GM12878 (cell line): Measurements from ENCODE around the gene NASP. TPM values are rescaled to one million over a fixed set of nuclear protein-coding genes. Genes with fewer than 3 reads are reported as not detected.

ENCODE experiments used
- ATAC-seq: fragments of 200-7000 bp; cut with Tn5 transposase; 3 replicates; pipeline ENCODE4 v1.9.1; 2020; ENCODE audit warnings: mild to moderate bottlenecking, moderate library complexity
- BruUV-seq: library from RNA; stranded (reverse); fragments of 400-500 nt; replicated peaks from 2 replicates; lab custom pipeline; 2021; lab: Mats Ljungman, UMichigan
- CTCF ChIA-PET: fragments of 300-600 bp; sonication (Branson Sonifier 250); formaldehyde crosslinking; extraction: SDS; loops from one replicate; lab custom pipeline; 2021; ENCODE audit warnings: inconsistent platforms; lab: Yijun Ruan, JAX
- POLR2A ChIA-PET: fragments of 350-600 bp; formaldehyde crosslinking; extraction: SDS; loops from one replicate; lab custom pipeline; 2021; ENCODE audit warnings: inconsistent platforms; lab: Charles Lee
- RAD21 ChIA-PET: fragments of 300-600 bp; sonication (Branson Sonifier 250); formaldehyde crosslinking; loops from one replicate; lab custom pipeline; 2023; ENCODE audit warnings: antibody characterized with exemption; ENCODE audit not compliant: unreplicated experiment; lab: Charles Lee
- SMC1A ChIA-PET: fragments of 300-600 bp; sonication (Branson Sonifier 250); formaldehyde crosslinking; loops from one replicate; lab custom pipeline; 2023; ENCODE audit not compliant: unreplicated experiment, uncharacterized antibody; lab: Charles Lee
- DNase-seq: peaks from one replicate; pipeline ENCODE4 v3.0.0-alpha.2; 2011; ENCODE audit warnings: low read depth, low spot score
- FAIRE-seq: peaks from 3 replicates; lab custom pipeline; 2011; peaks lifted over from hg19 to GRCh38; lab: Jason Lieb, UNC
- H2AFZ ChIP-seq: 2 replicates; pipeline ENCODE4 v1.6.0; 2011; ENCODE audit warnings: low read depth, low read length, control low read depth; ENCODE audit not compliant: control insufficient read depth
- H3K27ac ChIP-seq: 2 replicates; pipeline ENCODE4 v1.5.1; 2011; ENCODE audit warnings: control low read depth; ENCODE audit not compliant: control insufficient read depth, insufficient read depth
- H3K27me3 ChIP-seq, 2 experiments: replicated peaks in 1 of 2; 2 replicates each; pipeline versions ENCODE4 v1.6.0 to v1.6.1; 2011; ENCODE audit warnings: low read length in 1 of 2; ENCODE audit not compliant: control insufficient read depth in 2 of 2, insufficient read depth in 2 of 2
- H3K36me3 ChIP-seq, 2 experiments: 2 replicates each; pipeline ENCODE4 v1.5.1; 2011; ENCODE audit warnings: low read length in 1 of 2; ENCODE audit not compliant: control insufficient read depth in 2 of 2, insufficient read depth in 2 of 2
- H3K4me1 ChIP-seq: 2 replicates; pipeline ENCODE4 v1.6.1; 2011; ENCODE audit warnings: mild to moderate bottlenecking, low read length, moderate library complexity, mixed read lengths; ENCODE audit not compliant: control insufficient read depth, insufficient read depth
- H3K4me2 ChIP-seq: 2 replicates; pipeline ENCODE4 v1.6.0; 2011; ENCODE audit warnings: control low read depth; ENCODE audit not compliant: control insufficient read depth, insufficient read depth
- H3K4me3 ChIP-seq: fragments of 200-600 bp; sonication (generic); 2 replicates; pipeline ENCODE4 v1.5.1; 2016
- H3K79me2 ChIP-seq: 2 replicates; pipeline ENCODE4 v1.6.0; 2011; ENCODE audit warnings: low read length; ENCODE audit not compliant: control insufficient read depth, insufficient read depth
- H3K9ac ChIP-seq: 2 replicates; pipeline ENCODE4 v1.8.0; 2011; ENCODE audit warnings: low read length, control low read depth, mixed read lengths; ENCODE audit not compliant: control insufficient read depth, insufficient read depth
- H3K9me3 ChIP-seq: replicated peaks from 3 replicates; pipeline ENCODE4 v1.5.1; 2011; ENCODE audit warnings: mild to moderate bottlenecking, low read length; ENCODE audit not compliant: control insufficient read depth, insufficient read depth
- H4K20me1 ChIP-seq: 2 replicates; pipeline ENCODE4 v1.6.0; 2011; ENCODE audit not compliant: control insufficient read depth, insufficient read depth
- MTA2 ChIP-seq: fragments of 450-650 bp; IDR thresholded peaks from 2 replicates; pipeline ENCODE4 v1.6.1; 2016; ENCODE audit warnings: low read depth, mild to moderate bottlenecking, moderate library complexity
- MYB ChIP-seq: fragments of 150-350 bp; IDR thresholded peaks from 2 replicates; pipeline ENCODE4 v1.6.1; 2014; ENCODE audit warnings: mild to moderate bottlenecking, low read depth, low read length, borderline replicate concordance
- SIN3A ChIP-seq: IDR thresholded peaks from 2 replicates; pipeline ENCODE4 v1.6.1; 2012; ENCODE audit warnings: low read depth, low read length, improper control_type of control experiment
- WGBS: methylation state at CpG from one replicate; pipeline ENCODE4 v1.1.6; 2016; ENCODE audit warnings: low lambda C conversion rate; ENCODE audit not compliant: insufficient replicate concordance, insufficient coverage; ENCODE audit errors: missing lambda C conversion rate; 5-methylcytosine and 5-hydroxymethylcytosine counted together
- in situ Hi-C: fragments of 300-500 bp; cut with MboI; formaldehyde crosslinking; loops from 9 replicates; pipeline ENCODE4 v1.14.3; 2018; ENCODE audit warnings: mixed read lengths
- intact Hi-C: fragments of 100-400 bp; cut with micrococcal nuclease; formaldehyde crosslinking; loops from one replicate; pipeline ENCODE4 v1.14.2; 2022; ENCODE audit not compliant: unreplicated experiment
- polyA plus RNA-seq, 11 experiments: library from polyadenylated mRNA; depleted of rRNA in 4 of 11; unstranded in 6 of 11; stranded (reverse) in 5 of 11; fragments of >200 nt; fragmentation: Nextera tagmentation in 4 of 11; fragmentation: Illumina TruSeq in 1 of 11; extraction: Ambion mirVana in 4 of 11; extraction: Trizol in 1 of 11; gene quantifications; 1 replicate in 1 of 11; 2 replicates in 10 of 11; pipeline versions ENCODE4 v1.2.1 to v1.2.3, GENCODE V29; 2011 to 2016; ENCODE audit warnings: inconsistent platforms in 2 of 11, missing spikeins in 2 of 11, low read depth in 1 of 11
- total RNA-seq, 4 experiments: library from RNA; depleted of rRNA in 3 of 4; stranded (reverse); fragments of >200 nt in 3 of 4; fragmentation: Illumina TruSeq in 1 of 4; extraction: Trizol in 1 of 4; gene quantifications; 2 replicates each; pipeline versions ENCODE4 v1.2.1 to v1.2.3, GENCODE V29; 2013 to 2021
- TF ChIP-seq, protein P1 (sequence below): IDR thresholded peaks from 2 replicates; pipeline ENCODE4 v1.6.1; 2012; ENCODE audit warnings: low read depth, low read length, improper control_type of control experiment
- TF ChIP-seq, protein P2 (sequence below): fragments of 450-650 bp; IDR thresholded peaks from 2 replicates; pipeline ENCODE4 v1.6.1; 2016; ENCODE audit warnings: mild to moderate bottlenecking, moderate library complexity, borderline replicate concordance
- TF ChIP-seq, protein P3 (sequence below): fragments of 450-650 bp; IDR thresholded peaks from 2 replicates; pipeline ENCODE4 v1.6.1; 2018; ENCODE audit warnings: borderline replicate concordance, mild to moderate bottlenecking; ENCODE audit not compliant: partially characterized antibody

The NASP gene
- total and polyA plus RNA-seq, 10 of the 15 experiments (the other 5 are each of a cell fraction or from before 2014, with no cell fraction given), result 111 to 321 (median 205) TPM

DNA sequence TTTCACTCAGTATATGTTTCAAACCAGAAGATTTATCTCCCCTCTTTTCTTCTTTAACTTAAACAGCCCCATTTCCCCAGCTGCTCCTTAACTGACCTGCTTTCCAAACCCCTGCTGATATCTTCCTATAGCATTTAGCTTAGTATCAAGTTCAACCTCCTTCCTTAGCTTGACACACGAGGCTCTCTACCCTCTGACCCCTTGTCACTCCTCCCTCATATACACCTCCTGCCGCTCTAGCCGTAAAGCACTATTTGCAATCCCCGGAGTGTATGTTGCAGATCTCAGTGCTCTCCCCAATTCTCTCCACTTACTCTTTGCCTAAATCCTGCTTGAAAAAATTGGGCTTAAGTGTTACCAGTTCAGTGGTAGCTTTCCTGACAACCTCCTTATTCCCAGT, 47.0 kb upstream of the NASP start:
- Histone ChIP-seq H3K9ac (no peak overlapping the region), H3K36me3 (no peaks in the 10 kb centered on the region), H3K4me1 (no peaks in the 10 kb centered on the region), H3K27me3 (no peaks in the 10 kb centered on the region), H3K27ac (no peak overlapping the region), H3K79me2 (no peaks in the 10 kb centered on the region), H3K4me2 (no peak overlapping the region), H3K9me3 (no peaks in the 10 kb centered on the region), H2AFZ (no peak overlapping the region), H4K20me1 (no peaks in the 10 kb centered on the region), H3K4me3 (no peak overlapping the region)
- intact Hi-C loops, result no loop called here
- ChIA-PET SMC1A (interaction anchor here (0.7 to 1.3 kb wide), 5 partner anchors 11 to 163 kb away, joined by 3 to 4 read pairs (median 3); no protein-coding TSS in a partner anchor), CTCF (interaction anchor here (1.0 to 2.9 kb wide), 5 partner anchors 14 to 36 kb away, joined by 3 to 8 read pairs (median 4); partner anchors contain the start of genes AKR1A1 and PRDX1), RAD21 (no interaction called here), POLR2A (interaction anchor here (1.3 to 2.6 kb wide), 4 partner anchors 9 to 18 kb away, joined by 6 to 9 read pairs (median 8); partner anchors contain the start of gene PRDX1)
- TF ChIP-seq MYB (no peak), SIN3A (no peak), MTA2 (no peak)
- TF ChIP-seq, protein P1, sequence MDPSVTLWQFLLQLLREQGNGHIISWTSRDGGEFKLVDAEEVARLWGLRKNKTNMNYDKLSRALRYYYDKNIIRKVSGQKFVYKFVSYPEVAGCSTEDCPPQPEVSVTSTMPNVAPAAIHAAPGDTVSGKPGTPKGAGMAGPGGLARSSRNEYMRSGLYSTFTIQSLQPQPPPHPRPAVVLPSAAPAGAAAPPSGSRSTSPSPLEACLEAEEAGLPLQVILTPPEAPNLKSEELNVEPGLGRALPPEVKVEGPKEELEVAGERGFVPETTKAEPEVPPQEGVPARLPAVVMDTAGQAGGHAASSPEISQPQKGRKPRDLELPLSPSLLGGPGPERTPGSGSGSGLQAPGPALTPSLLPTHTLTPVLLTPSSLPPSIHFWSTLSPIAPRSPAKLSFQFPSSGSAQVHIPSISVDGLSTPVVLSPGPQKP, result no peak
- TF ChIP-seq, protein P2, sequence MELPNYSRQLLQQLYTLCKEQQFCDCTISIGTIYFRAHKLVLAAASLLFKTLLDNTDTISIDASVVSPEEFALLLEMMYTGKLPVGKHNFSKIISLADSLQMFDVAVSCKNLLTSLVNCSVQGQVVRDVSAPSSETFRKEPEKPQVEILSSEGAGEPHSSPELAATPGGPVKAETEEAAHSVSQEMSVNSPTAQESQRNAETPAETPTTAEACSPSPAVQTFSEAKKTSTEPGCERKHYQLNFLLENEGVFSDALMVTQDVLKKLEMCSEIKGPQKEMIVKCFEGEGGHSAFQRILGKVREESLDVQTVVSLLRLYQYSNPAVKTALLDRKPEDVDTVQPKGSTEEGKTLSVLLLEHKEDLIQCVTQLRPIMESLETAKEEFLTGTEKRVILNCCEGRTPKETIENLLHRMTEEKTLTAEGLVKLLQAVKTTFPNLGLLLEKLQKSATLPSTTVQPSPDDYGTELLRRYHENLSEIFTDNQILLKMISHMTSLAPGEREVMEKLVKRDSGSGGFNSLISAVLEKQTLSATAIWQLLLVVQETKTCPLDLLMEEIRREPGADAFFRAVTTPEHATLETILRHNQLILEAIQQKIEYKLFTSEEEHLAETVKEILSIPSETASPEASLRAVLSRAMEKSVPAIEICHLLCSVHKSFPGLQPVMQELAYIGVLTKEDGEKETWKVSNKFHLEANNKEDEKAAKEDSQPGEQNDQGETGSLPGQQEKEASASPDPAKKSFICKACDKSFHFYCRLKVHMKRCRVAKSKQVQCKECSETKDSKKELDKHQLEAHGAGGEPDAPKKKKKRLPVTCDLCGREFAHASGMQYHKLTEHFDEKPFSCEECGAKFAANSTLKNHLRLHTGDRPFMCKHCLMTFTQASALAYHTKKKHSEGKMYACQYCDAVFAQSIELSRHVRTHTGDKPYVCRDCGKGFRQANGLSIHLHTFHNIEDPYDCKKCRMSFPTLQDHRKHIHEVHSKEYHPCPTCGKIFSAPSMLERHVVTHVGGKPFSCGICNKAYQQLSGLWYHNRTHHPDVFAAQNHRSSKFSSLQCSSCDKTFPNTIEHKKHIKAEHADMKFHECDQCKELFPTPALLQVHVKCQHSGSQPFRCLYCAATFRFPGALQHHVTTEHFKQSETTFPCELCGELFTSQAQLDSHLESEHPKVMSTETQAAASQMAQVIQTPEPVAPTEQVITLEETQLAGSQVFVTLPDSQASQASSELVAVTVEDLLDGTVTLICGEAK, result no peak
- TF ChIP-seq, protein P3, sequence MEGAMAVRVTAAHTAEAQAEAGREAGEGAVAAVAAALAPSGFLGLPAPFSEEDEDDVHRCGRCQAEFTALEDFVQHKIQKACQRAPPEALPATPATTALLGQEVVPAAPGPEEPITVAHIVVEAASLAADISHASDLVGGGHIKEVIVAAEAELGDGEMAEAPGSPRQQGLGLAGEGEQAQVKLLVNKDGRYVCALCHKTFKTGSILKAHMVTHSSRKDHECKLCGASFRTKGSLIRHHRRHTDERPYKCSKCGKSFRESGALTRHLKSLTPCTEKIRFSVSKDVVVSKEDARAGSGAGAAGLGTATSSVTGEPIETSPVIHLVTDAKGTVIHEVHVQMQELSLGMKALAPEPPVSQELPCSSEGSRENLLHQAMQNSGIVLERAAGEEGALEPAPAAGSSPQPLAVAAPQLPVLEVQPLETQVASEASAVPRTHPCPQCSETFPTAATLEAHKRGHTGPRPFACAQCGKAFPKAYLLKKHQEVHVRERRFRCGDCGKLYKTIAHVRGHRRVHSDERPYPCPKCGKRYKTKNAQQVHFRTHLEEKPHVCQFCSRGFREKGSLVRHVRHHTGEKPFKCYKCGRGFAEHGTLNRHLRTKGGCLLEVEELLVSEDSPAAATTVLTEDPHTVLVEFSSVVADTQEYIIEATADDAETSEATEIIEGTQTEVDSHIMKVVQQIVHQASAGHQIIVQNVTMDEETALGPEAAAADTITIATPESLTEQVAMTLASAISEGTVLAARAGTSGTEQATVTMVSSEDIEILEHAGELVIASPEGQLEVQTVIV, result no peak
- in situ Hi-C loops, result no loop called here
- DNase-seq, result no peak
- 72% methylated on average over 4 of the region's 4 CpGs for WGBS
- no TSS peak for BruUV-seq
- no peak for ATAC-seq
- no peak for FAIRE-seq
